Skeletal muscle cell (primary cell): ENCODE results near the gene RBMS3.
"Not testable (repeated sequence)": the region's sequence is repeated elsewhere in the genome, so short reads cannot be mapped to it uniquely, and the experiment has no call there.

Experiments used
- DNase-seq: peaks from one replicate; pipeline ENCODE4 v3.0.0-alpha.2; 2010; ENCODE audit warnings: low read depth
- H3K4me3 ChIP-seq: 2 replicates; pipeline ENCODE4 v1.5.1; 2011; ENCODE audit warnings: low read depth, mild to moderate bottlenecking, control low read depth, low read length, moderate library complexity

RBMS3 gene

DNA sequence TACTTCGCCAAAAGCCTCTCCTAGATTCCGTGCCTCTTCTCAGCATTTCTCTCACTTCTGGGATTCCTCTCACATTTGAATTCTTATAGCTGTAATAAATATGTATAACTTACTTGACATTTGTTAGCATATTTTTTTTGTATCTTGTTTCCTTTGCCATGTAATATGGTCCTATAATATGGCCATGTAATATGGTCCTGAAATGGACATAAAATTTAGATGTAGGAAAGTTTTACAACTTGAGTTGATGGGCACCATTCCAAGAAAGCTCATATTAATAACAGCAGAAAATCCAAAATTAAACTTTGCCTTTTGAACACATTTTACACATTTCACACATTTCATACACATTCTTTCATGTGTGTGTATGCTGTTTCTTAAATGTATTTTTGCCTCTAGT is 480.6 kb downstream of the RBMS3 start:
- H3K4me3 ChIP-seq = no peak overlapping the region
- DNase-seq = no peak

DNA sequence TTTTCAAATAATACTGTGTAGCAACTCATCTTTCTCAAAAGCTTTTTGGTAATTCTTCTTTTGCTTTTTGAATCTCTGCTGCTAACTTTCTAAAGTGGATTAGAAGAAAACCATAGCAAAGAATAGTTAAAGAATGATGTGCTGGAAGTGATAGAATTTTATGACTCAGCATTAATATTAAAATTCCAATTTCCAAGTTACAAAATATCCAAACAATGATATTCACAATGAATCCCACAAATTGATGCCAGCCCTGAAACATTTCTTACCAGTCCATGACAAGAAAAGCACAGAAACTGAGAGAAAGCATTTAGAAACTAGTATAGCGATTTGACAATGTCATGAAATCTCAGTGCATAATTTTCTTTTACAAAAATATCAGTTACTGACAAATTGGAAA is 482.2 kb downstream of the RBMS3 start:
- H3K4me3 ChIP-seq = no peak overlapping the region
- DNase-seq = no peak

DNA sequence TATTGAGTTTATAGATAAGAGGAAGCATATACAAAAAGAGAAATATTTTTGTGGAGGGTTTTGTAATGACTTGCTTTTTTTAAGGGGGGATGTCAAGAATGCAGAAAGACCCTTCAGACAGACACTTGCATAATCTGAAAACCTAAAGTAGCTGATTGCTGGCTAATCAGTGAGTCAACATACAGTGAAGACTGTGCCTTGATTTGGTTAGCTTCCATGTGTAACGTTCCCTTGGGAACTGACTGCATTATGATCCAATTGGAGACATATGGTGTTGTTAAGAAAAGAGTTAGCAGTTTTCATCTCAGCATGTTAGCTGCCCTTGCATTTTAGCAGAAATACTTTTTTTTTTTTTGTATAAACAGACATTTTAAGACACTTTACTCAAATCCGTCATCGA is 483.2 kb downstream of the RBMS3 start:
- peak; percentile 85 for DNase-seq
- H3K4me3 ChIP-seq = no peak overlapping the region

DNA sequence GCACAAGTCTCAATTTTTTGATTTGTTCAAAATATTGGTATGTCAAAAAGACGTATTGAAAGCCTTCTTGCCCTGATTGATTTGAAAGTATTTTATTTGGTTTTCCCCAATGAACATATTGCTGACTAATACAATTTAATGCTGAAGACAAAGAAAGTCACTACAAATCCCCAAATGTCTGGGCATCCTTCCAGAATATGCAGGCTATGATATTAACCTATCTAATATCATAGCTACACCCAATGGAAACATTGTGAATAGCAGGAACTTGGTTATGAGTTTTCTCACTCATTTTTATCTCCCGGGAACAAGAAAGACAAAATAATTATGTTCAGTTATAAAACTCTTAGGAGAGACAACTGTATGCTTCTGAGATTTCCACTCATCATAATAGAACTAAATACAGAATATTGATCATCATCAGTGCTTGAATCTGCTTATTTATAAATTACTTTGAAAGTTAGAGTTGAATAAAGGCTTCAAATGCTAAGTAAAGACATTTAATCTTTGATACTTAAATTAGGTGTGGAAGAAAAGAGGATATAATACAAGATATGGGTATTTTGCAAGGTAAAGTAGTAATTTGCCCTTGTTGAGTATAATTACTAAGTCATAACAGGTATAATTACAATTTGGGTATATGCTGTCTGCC is 483.9 kb downstream of the RBMS3 start:
- peak; percentile 79 for DNase-seq
- no peak overlapping the region for H3K4me3 ChIP-seq

DNA sequence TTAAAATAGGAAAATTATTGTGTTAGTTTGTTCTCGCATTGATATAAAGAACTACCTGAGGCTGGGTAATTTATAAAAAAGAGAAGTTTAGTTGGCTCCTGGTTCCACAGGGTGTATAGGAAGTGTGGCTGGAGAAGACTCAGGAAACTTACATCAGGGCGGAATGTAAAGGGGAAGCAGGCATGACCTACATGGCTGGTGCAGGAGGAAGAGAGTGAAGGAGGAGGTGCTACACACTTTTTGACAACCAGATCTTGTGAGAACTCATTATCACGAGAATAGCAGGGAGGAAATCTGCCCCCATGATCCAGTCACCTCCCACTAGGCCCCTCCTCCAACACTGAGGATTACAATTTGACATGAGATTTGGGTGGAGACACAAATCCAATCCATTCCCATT is 490.7 kb downstream of the RBMS3 start:
- DNase-seq = no peak

DNA sequence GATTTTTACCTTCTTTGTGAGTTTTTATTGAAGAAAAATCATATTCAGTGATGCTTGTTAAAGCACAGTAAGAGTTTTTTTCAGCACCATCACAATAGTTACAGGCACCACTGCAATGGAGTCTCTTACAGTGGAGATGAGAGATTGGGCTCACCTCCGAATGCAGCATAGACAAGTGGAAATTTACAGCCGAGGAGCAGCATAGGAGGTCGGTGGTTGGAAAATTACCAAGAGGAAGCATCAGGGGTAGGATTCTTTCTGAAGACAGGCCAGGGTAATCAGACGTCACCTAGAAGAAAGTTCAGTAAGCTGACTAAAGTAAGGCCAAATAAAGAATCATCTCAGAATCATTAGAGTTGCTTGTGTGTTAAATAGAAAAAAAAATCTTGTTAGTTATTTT is 491.6 kb downstream of the RBMS3 start:
- DNase-seq = no peak

More for the DNA sequence above, 490.7 kb downstream of the RBMS3 start:
- H3K4me3 ChIP-seq = no peak overlapping the region

DNA sequence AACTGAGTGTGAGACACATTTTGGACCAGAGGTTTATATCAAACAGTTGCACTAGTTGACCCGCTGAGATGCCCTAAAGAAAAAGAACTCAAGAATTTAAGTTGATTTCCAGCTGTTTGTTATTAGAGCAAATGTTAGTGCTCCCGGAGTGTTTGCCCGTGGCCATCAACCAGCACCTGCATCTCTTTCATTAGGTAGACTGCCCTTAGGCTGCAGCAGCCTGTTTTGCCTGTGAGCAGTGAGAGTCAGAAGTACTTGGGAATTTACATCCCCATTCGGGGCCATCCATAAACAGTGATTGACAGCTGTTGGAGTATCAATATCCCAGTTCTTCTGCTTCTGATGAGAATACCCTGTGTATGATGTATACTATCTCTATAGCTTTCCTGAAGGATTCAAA is 492.6 kb downstream of the RBMS3 start:
- no peak for DNase-seq
- H3K4me3 ChIP-seq = no peak overlapping the region

More for the DNA sequence above, 491.6 kb downstream of the RBMS3 start:
- no peak overlapping the region for H3K4me3 ChIP-seq

DNA sequence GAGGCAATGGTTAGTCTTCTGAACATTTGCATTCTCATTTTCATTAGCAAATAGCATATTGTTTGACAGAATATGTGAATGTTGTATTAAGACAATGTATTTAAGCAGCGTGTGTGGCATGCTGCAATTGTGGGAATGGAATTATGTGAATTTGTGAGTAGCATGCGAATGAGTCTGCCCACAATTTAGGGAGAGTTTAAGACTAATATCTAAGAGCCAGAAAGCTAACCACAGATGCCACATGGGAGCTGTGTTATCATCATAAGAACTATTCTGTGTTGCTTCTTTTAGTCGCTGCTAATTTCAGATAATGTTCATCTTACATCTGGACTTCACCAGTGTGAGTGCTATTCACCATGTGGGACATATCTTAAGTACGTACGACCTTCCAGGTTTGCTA is 494.5 kb downstream of the RBMS3 start:
- no peak for DNase-seq
- no peak overlapping the region for H3K4me3 ChIP-seq

DNA sequence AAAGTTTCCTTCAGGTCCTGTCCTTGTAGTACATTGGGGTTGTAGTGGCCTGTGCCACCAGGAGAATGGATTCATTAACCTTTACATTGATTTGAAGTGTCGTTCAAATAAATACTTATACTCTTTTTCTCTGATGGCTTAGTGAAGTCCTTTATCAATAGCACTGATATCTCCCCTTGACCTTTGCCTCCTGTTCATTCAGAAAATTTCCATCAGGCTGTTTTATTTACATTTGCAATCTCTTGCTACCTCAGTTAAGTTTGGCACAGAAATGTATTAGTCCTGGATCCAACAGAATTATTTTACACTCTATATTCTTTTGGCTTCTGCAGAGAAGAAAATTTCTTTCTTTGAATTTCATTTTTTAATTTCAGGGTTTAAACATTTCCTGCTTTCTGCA is 497.0 kb downstream of the RBMS3 start:
- no peak for DNase-seq
- no peak overlapping the region for H3K4me3 ChIP-seq

DNA sequence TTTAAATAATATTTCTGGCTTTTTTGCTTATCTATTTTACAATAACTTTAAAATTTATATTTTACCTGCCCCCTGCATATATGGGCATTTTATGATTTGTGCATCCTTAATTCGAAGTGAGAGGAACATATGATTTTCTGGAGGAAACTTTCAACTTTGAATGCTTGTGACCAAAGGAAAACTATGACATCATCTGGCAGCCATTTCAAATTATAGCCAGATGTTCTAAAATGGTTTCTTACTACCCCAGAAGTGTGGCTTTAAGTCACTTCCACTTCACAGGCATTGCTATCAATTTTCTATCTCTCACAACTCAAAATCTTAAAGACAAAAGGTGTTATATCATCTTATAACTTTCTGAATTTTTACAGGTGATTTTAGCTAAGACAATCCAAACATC is 508.8 kb downstream of the RBMS3 start:
- DNase-seq = no peak
- no peak overlapping the region for H3K4me3 ChIP-seq

DNA sequence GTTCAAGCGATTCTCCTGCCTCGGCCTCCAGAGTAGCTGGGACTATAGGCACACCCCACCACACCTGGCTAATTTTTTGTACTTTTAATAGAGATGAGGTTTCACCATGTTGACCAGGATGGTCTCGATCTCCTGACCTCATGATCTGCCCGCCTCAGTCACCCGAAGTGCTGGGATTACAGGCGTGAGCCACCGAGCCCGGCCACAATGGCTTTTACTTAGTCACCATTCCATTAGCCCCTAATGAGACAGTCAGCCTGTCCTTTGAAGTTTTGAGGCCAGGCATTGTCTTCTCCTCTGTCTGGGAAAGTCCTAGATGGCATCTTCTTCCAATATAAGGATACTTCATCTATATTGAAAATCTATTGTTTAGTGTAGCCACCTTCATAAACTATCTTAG is 515.9 kb downstream of the RBMS3 start:
- H3K4me3 ChIP-seq = no peak overlapping the region
- no peak for DNase-seq

DNA sequence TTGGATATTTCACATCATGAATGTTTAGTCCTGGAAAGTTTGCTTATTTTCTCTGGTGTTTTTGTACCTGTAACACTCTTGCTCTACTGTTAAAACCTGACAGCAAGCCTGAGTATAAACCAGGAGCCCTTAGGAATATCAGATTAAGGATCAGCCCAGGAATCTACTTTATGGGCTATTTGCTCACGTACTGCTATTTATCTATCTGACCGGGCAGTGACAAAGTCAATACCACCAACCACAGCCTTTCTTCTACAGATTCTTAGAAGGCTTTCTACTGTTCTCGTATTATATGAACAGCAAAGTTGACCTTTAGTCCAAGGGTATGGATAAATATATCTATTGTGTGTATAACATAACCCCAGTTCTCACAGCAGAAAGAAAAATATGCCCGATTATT is 521.2 kb downstream of the RBMS3 start:
- DNase-seq = no peak
- no peak overlapping the region for H3K4me3 ChIP-seq

DNA sequence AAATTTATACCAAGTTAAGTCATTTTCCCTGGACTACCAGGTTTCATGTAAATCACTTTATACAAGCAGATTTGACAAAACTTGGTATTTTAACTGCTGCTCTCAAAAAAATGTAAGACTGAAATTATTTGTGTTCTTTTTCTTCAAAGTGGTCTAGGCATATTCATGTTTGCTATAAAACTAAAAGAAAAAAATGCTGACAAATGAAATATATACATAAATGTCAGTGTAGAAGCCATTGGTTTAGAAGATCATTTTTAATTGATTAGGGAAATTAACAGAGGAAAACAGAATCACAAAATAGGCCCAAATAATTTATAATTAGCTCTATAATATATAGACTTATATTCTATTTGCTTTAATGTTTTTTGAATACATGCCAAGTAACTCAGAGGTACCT is 523.2 kb downstream of the RBMS3 start:
- no peak for DNase-seq
- H3K4me3 ChIP-seq = no peak overlapping the region

DNA sequence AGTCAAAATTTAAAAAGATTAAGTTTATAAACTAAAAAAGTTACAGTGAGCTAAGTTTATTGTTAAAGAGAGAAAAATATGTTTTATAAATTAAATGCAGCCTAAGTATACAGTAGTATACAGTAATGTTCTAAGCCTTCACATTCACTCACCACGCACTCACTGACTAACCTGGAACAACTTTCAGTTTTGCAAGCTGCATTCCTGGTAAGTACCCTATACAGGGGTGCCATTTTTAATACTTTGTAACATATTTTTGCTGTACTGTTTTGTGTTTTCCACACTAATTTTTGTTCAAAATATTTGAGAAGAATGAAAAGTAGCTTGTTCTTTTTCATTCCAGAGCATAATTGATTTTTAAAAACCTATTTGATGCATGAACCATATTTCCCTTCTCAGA is 524.9 kb downstream of the RBMS3 start:
- H3K4me3 ChIP-seq = no peak overlapping the region
- no peak for DNase-seq

DNA sequence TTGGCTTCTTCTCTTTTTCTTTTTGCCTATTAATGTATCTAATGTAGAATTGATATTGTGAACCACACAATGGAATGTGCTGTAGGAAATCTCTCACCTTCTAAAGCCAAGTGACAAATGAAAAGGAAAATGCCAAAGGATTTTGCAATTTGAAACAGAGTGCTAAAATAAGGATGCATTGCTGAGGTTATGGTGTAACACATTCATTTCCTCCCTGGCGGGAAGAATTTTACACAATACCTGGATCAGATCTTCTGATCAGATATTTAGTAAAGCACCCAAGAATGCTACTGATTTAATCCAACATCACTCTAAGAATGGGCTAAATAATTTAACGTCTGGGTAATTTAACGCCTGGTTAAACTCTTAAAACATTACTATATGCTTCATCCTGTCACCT is 527.5 kb downstream of the RBMS3 start:
- not testable (repeated sequence) for H3K4me3 ChIP-seq, DNase-seq

DNA sequence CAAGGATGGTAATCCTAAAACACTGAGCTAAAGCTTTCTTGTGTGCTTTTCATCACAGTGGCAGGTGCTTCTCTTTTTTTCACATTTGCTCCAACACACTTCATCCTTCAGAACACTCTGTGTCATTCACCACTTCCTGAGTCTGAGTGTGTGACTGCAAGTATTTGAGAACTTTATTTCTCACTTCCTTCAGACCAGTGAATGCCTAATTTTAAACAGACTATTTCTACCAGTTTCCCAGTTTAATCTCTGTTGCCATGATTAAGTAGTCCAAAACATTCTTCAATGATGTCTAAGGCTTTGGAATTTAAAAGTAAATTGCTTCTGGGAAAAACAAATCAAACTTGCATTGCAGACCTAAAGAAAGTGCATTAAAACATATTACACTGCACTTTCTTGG is 541.2 kb downstream of the RBMS3 start:
- H3K4me3 ChIP-seq = no peak overlapping the region
- no peak for DNase-seq

DNA sequence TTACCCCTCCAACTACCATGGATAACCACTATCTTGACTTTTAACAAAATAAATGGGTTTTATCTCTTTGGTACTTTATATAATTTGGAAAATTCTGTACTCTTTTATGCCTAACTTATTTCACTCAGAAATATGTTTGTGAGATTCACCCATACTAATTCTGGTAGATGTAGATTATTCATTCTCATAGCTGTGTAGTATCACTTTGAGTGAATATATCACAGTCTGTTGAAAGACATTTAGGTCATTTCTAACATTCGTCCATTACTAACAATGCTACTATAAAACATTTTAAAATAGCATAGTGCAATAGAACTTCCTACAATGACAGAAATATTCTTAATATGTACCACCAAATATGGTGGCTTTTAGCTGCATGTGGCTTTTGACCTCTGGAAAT is 542.4 kb downstream of the RBMS3 start:
- H3K4me3 ChIP-seq = no peak overlapping the region
- DNase-seq = no peak

DNA sequence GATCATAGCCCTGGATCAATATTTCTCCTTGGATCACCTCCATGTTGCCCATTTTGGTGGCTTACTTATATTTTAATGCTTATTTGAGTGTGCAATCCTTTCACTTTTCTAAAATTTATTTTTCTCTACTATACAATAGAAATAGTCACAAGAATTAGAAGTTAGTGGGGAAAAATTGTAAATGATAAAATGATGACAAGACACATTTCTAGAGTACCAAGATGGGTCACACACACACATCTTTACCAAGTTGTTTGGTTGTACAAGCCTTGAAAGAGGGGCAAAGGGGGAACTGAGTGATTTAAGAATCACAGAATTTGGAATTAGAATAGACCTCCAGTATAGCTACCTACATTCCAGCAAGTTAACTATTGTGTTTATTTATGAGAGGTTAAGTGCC is 545.8 kb downstream of the RBMS3 start:
- no peak for DNase-seq
- no peak overlapping the region for H3K4me3 ChIP-seq

DNA sequence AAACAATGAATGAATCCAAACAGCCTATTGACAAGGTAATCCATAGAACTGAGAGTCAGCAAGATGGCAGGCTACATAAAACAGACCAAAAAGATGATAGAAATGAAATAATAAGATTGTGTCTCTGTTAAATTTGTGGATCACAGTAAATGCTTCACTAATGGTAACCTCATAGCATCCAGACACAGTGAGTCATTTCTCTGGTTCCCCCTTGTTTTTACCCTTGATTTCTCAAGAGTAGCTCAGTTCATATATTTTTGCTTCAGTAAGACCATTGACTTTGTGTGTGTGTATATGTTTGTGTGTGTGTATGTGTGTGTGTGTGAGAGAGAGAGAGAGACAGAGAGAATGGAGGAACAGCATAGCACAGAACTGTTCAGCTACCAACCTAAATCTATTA is 546.9 kb downstream of the RBMS3 start:
- H3K4me3 ChIP-seq = no peak overlapping the region
- DNase-seq = no peak

DNA sequence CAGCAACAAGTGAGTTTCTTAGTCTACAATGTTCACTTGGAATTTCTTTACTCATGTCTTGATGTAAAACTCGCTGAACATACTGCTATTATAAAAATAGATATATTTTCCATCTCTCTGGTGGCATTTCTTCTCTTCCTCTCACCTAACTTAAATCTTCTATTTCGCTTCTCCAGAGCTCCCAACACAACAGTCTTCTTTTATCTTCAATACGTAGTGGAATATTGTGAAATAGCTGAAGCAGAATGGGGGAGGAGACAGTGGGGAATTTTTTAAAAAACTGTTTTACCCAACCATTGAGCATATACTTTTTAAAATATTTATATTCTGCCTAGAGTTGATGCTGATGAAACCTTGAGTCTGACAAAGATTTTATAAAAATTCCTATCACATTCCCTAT is 548.5 kb downstream of the RBMS3 start:
- H3K4me3 ChIP-seq = no peak overlapping the region
- DNase-seq = no peak

DNA sequence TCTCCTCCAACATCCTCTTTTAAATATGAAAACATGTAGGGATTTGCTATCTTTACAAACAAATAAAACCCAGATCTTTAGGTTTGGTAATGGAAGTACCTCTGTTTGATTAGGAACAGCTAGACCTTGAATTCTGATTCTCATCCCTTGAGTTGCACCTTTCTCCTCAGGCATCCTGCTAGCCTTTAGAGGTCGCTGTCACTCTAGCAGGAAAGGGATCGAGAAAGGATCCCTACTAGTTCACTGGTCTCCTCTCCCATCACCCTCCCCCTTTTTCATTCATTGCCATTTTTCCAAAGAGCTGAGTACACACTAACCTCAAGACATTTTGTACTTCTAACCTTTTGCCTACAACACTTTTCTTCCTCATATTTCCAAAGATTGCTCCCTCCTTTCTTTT is 569.8 kb downstream of the RBMS3 start:
- no peak overlapping the region for H3K4me3 ChIP-seq
- DNase-seq = no peak

DNA sequence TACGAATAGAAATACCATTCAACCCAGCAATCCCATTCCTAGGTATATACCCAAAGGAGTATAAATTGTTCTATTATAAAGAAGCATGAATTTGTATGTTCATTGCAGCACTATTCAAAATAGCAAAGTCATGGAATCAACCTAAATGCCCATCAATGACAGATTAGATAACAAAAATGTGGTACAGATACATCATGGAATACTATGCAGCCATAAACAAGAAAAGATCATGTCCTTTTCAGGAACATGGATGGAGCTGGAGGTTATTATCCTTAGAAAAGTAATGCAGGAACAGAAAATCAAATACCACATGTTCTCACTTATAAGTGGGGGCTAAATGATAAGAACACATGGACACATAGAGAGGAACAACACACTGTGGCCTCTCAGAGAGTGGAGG is 571.9 kb downstream of the RBMS3 start:
- no peak for DNase-seq
- no peak overlapping the region for H3K4me3 ChIP-seq
